GM23338 (cell line): ENCODE results near the gene PDLIM5. TPM values are rescaled to one million over a fixed set of nuclear protein-coding genes. Genes with fewer than 3 reads are reported as not detected.

ENCODE experiments used
- ATAC-seq: fragments of 200-7000 bp; cut with Tn5 transposase; 3 replicates; pipeline ENCODE4 v1.9.1; 2020
- DNase-seq: peaks from one replicate; pipeline ENCODE4 v3.0.0-alpha.2; 2015; ENCODE audit warnings: low spot score
- H2AFZ ChIP-seq: fragments of 200-600 bp; sonication (generic); 2 replicates; pipeline ENCODE4 v1.8.0; 2016; ENCODE audit warnings: antibody characterized with exemption, mild to moderate bottlenecking, moderate library complexity
- H3F3A ChIP-seq: fragments of 200-600 bp; sonication (generic); replicated peaks from 2 replicates; pipeline ENCODE4 v1.8.0; 2017; ENCODE audit warnings: antibody characterized with exemption, mixed run types, low read depth
- H3K27ac ChIP-seq: fragments of 200-600 bp; sonication (generic); 2 replicates; pipeline ENCODE4 v1.6.1; 2016; ENCODE audit warnings: low read depth
- H3K27me3 ChIP-seq: fragments of 200-600 bp; sonication (generic); 2 replicates; pipeline ENCODE4 v1.8.0; 2016; ENCODE audit warnings: mild to moderate bottlenecking, mixed run types, moderate library complexity; ENCODE audit not compliant: insufficient read depth
- H3K36me3 ChIP-seq: fragments of 200-600 bp; sonication (generic); 2 replicates; pipeline ENCODE4 v1.8.0; 2016; ENCODE audit warnings: mild to moderate bottlenecking; ENCODE audit not compliant: insufficient read depth
- H3K4me1 ChIP-seq: fragments of 200-600 bp; sonication (generic); 2 replicates; pipeline ENCODE4 v1.8.0; 2016; ENCODE audit warnings: mild to moderate bottlenecking, moderate library complexity; ENCODE audit not compliant: insufficient read depth
- H3K4me2 ChIP-seq: fragments of 200-600 bp; sonication (generic); 2 replicates; pipeline ENCODE4 v1.7.1; 2017; ENCODE audit warnings: mixed run types
- H3K4me3 ChIP-seq: fragments of 200-600 bp; sonication (generic); 2 replicates; pipeline ENCODE4 v1.6.1; 2016; ENCODE audit warnings: mixed run types
- H3K79me2 ChIP-seq: fragments of 200-600 bp; sonication (generic); replicated peaks from 2 replicates; pipeline ENCODE4 v1.8.0; 2017; ENCODE audit warnings: mild to moderate bottlenecking; ENCODE audit not compliant: insufficient read depth
- H3K9me2 ChIP-seq: fragments of 200-600 bp; sonication (generic); 2 replicates; pipeline ENCODE4 v1.8.0; 2017; ENCODE audit not compliant: insufficient read depth
- H4K20me1 ChIP-seq: fragments of 200-600 bp; sonication (generic); replicated peaks from 2 replicates; pipeline ENCODE4 v1.8.0; 2017; ENCODE audit warnings: mild to moderate bottlenecking; ENCODE audit not compliant: insufficient read depth
- H3K27ac Mint-ChIP-seq: 2 replicates; pipeline ENCODE4 v1.8.0; 2020; ENCODE audit warnings: inconsistent platforms, mild to moderate bottlenecking, moderate library complexity, mixed read lengths
- H3K27me3 Mint-ChIP-seq: 3 replicates; pipeline ENCODE4 v1.8.0; 2022; ENCODE audit warnings: low read depth, mild to moderate bottlenecking, moderate library complexity, mixed read lengths, inconsistent platforms; ENCODE audit not compliant: insufficient read depth, poor library complexity
- H3K36me3 Mint-ChIP-seq: 3 replicates; pipeline ENCODE4 v1.8.0; 2021; ENCODE audit warnings: low read depth, mild to moderate bottlenecking, inconsistent platforms, moderate library complexity, mixed read lengths
- H3K4me1 Mint-ChIP-seq: 3 replicates; pipeline ENCODE4 v1.8.0; 2020; ENCODE audit warnings: mild to moderate bottlenecking, inconsistent platforms, mixed read lengths
- H3K4me3 Mint-ChIP-seq: 3 replicates; pipeline ENCODE4 v1.8.0; 2021; ENCODE audit warnings: moderate library complexity, mild to moderate bottlenecking, inconsistent platforms, mixed read lengths
- H3K9me3 Mint-ChIP-seq: 3 replicates; pipeline ENCODE4 v1.8.0; 2020; ENCODE audit warnings: moderate library complexity, mild to moderate bottlenecking, inconsistent platforms, mixed read lengths
- CREB1 ChIP-seq: fragments of 250-450 bp; sonication (Bioruptor Pico); IDR thresholded peaks from 2 replicates; pipeline ENCODE4 v1.5.0; 2020; ENCODE audit warnings: low read depth, mild to moderate bottlenecking, moderate library complexity
- EZH2phosphoT487 ChIP-seq: fragments of 200-600 bp; sonication (generic); IDR thresholded peaks from one replicate; pipeline ENCODE4 v1.8.1; 2018; ENCODE audit warnings: antibody characterized with exemption; ENCODE audit not compliant: unreplicated experiment
- JUNB ChIP-seq: IDR thresholded peaks from one replicate; pipeline ENCODE4 v1.6.1; 2016; ENCODE audit warnings: antibody characterized with exemption; ENCODE audit not compliant: unreplicated experiment
- NANOG ChIP-seq: IDR thresholded peaks from 2 replicates; pipeline ENCODE4 v1.6.1; 2016; ENCODE audit warnings: antibody characterized with exemption, borderline replicate concordance
- POLR2AphosphoS5 ChIP-seq: IDR thresholded peaks from 2 replicates; pipeline ENCODE4 v1.6.1; 2016; ENCODE audit warnings: antibody characterized with exemption, low read depth
- STAT1 ChIP-seq: IDR thresholded peaks from one replicate; pipeline ENCODE4 v1.6.1; 2016; ENCODE audit warnings: antibody characterized with exemption; ENCODE audit not compliant: unreplicated experiment
- ZNF114 ChIP-seq: fragments of 250-450 bp; sonication (Bioruptor Pico); IDR thresholded peaks from 2 replicates; pipeline ENCODE4 v1.5.0; 2020; ENCODE audit warnings: mild to moderate bottlenecking, moderate library complexity
- ZNF331 ChIP-seq: fragments of 250-450 bp; sonication (Bioruptor Pico); IDR thresholded peaks from 2 replicates; pipeline ENCODE4 v1.5.0; 2020; ENCODE audit warnings: low read depth, mild to moderate bottlenecking, moderate library complexity
- polyA plus RNA-seq: library from polyadenylated mRNA; unstranded; fragments of >200 nt; fragmentation: Nextera tagmentation; extraction: Ambion mirVana; gene quantifications from 2 replicates; pipeline ENCODE4 v1.2.1, GENCODE V29; 2016
- total RNA-seq: library from RNA; depleted of rRNA; stranded (reverse); fragments of >200 nt; shearing (Covaris generic); gene quantifications from 2 replicates; pipeline ENCODE4 v1.2.3, GENCODE V29; 2014
- TF ChIP-seq, protein P1 (sequence below): IDR thresholded peaks from 2 replicates; pipeline ENCODE4 v1.6.1; 2016; ENCODE audit warnings: antibody characterized with exemption
- TF ChIP-seq, protein P2 (sequence below): IDR thresholded peaks from one replicate; pipeline ENCODE4 v1.6.1; 2018; ENCODE audit warnings: antibody characterized with exemption; ENCODE audit not compliant: unreplicated experiment
- TF ChIP-seq, protein P3 (sequence below), 2 experiments: fragments of 200-600 bp in 1 of 2; sonication (generic) in 1 of 2; conservative IDR thresholded peaks; 2 replicates each; pipeline versions ENCODE4 v1.5.1 to v1.6.1; 2016 to 2017; ENCODE audit warnings: antibody characterized with exemption in 2 of 2, low read depth in 2 of 2, mild to moderate bottlenecking in 2 of 2, moderate library complexity in 1 of 2

The PDLIM5 gene
- total and polyA plus RNA-seq, 2 experiments from 2014 or later, result 45.2 to 53.0 TPM

DNA sequence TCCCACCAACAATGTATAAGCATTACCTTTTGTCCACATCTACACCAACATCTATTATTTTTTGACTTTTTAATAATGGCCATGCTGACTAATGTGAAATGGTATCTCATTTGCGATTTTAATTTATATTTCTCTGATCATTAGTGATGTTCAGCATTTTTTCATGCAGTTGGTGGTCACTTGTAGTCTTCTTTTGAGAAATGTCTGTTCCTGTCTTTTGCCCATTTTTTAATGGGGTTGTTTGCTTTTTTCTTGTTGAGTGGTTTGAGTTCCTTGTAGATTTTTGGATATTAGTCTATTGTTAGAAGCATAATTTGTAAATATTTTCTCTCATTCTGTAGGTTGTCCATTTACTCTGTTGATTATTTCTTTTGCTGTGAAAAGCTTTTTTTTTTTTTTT, 36.8 kb upstream of the PDLIM5 start:
- TF ChIP-seq CREB1 (CRISPR knock-in tag) (no peak), JUNB (no peak), EZH2phosphoT487 (no peak), ZNF331 (CRISPR knock-in tag) (no peak), ZNF114 (CRISPR knock-in tag) (no peak), POLR2AphosphoS5 (no peak)
- TF ChIP-seq, protein P1, sequence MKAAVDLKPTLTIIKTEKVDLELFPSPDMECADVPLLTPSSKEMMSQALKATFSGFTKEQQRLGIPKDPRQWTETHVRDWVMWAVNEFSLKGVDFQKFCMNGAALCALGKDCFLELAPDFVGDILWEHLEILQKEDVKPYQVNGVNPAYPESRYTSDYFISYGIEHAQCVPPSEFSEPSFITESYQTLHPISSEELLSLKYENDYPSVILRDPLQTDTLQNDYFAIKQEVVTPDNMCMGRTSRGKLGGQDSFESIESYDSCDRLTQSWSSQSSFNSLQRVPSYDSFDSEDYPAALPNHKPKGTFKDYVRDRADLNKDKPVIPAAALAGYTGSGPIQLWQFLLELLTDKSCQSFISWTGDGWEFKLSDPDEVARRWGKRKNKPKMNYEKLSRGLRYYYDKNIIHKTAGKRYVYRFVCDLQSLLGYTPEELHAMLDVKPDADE, result no peak
- TF ChIP-seq, protein P2, sequence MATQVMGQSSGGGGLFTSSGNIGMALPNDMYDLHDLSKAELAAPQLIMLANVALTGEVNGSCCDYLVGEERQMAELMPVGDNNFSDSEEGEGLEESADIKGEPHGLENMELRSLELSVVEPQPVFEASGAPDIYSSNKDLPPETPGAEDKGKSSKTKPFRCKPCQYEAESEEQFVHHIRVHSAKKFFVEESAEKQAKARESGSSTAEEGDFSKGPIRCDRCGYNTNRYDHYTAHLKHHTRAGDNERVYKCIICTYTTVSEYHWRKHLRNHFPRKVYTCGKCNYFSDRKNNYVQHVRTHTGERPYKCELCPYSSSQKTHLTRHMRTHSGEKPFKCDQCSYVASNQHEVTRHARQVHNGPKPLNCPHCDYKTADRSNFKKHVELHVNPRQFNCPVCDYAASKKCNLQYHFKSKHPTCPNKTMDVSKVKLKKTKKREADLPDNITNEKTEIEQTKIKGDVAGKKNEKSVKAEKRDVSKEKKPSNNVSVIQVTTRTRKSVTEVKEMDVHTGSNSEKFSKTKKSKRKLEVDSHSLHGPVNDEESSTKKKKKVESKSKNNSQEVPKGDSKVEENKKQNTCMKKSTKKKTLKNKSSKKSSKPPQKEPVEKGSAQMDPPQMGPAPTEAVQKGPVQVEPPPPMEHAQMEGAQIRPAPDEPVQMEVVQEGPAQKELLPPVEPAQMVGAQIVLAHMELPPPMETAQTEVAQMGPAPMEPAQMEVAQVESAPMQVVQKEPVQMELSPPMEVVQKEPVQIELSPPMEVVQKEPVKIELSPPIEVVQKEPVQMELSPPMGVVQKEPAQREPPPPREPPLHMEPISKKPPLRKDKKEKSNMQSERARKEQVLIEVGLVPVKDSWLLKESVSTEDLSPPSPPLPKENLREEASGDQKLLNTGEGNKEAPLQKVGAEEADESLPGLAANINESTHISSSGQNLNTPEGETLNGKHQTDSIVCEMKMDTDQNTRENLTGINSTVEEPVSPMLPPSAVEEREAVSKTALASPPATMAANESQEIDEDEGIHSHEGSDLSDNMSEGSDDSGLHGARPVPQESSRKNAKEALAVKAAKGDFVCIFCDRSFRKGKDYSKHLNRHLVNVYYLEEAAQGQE, result no peak
- no peak for ATAC-seq
- no peak overlapping the region; the same call in 1 of the 2 replicates for H2AFZ ChIP-seq
- Mint-ChIP-seq H3K4me1 (peaks cover 27% of the 10 kb centered on the region; the same call in 2 of the 3 replicates), H3K27ac (no peak overlapping the region), H3K36me3 (no peaks in the 10 kb centered on the region), H3K27me3 (no peaks in the 10 kb centered on the region), H3K9me3 (peaks cover 3% of the 10 kb centered on the region; the same call in 1 of the 3 replicates), H3K4me3 (no peak overlapping the region)
- no peaks in the 10 kb centered on the region for H3K36me3 ChIP-seq
- no peak overlapping the region for H3K4me2 ChIP-seq
- no peak for DNase-seq
- no peak overlapping the region for H3K4me3 ChIP-seq
- H3K9me2 ChIP-seq, result no peaks in the 10 kb centered on the region
- no peaks in the 10 kb centered on the region for H3K79me2 ChIP-seq
- H3F3A ChIP-seq, result no peaks in the 10 kb centered on the region
- H3K27ac ChIP-seq, result no peak overlapping the region
- H4K20me1 ChIP-seq, result no peaks in the 10 kb centered on the region
- H3K27me3 ChIP-seq, result no peaks in the 10 kb centered on the region
- H3K4me1 ChIP-seq, result peaks cover 27% of the 10 kb centered on the region

DNA sequence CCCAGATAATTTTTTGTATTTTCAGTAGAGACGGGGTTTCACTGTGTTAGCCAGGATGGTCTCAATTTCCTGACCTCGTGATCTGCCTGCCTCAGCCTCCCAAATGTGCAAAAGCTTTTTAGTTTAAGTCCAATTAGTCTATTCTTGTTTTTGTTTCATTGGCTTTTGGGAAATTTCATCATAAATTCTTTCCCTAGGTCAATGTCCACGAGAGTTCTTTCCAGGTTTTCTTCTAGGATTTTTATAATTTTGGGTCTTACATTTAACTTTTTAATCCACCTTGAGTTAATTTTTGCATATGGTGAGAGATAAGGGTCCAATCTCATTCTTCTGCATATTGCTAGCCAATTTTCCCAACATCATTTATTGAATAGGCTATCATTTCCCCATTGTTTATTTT, 36.3 kb upstream of the PDLIM5 start:
- H4K20me1 ChIP-seq, result no peaks in the 10 kb centered on the region
- H3K27me3 ChIP-seq, result no peaks in the 10 kb centered on the region
- peaks cover 27% of the 10 kb centered on the region; the same call in 2 of the 3 replicates for H3K4me1 Mint-ChIP-seq
- no peaks in the 10 kb centered on the region for H3F3A ChIP-seq
- no peak overlapping the region for H3K4me2 ChIP-seq
- DNase-seq (no peak), ATAC-seq (no peak)
- H3K4me3 ChIP-seq, result no peak overlapping the region
- no peak overlapping the region for H2AFZ ChIP-seq
- H3K27ac Mint-ChIP-seq, result no peak overlapping the region
- H3K9me2 ChIP-seq, result no peaks in the 10 kb centered on the region
- peaks cover 33% of the 10 kb centered on the region for H3K4me1 ChIP-seq
- H3K79me2 ChIP-seq, result no peaks in the 10 kb centered on the region
- peaks cover 3% of the 10 kb centered on the region; the same call in 1 of the 3 replicates for H3K9me3 Mint-ChIP-seq
- H3K36me3 ChIP-seq, result no peaks in the 10 kb centered on the region
- no peaks in the 10 kb centered on the region for H3K36me3 Mint-ChIP-seq
- no peak overlapping the region for H3K4me3 Mint-ChIP-seq
- H3K27me3 Mint-ChIP-seq, result no peaks in the 10 kb centered on the region
- H3K27ac ChIP-seq, result no peak overlapping the region
- TF ChIP-seq, protein P1, result no peak
- TF ChIP-seq, protein P2, result no peak
- TF ChIP-seq STAT1, result no peak
- no peak for TF ChIP-seq ZNF114 (CRISPR knock-in tag)
- no peak for TF ChIP-seq ZNF331 (CRISPR knock-in tag)
- no peak for TF ChIP-seq NANOG
- TF ChIP-seq, protein P3, sequence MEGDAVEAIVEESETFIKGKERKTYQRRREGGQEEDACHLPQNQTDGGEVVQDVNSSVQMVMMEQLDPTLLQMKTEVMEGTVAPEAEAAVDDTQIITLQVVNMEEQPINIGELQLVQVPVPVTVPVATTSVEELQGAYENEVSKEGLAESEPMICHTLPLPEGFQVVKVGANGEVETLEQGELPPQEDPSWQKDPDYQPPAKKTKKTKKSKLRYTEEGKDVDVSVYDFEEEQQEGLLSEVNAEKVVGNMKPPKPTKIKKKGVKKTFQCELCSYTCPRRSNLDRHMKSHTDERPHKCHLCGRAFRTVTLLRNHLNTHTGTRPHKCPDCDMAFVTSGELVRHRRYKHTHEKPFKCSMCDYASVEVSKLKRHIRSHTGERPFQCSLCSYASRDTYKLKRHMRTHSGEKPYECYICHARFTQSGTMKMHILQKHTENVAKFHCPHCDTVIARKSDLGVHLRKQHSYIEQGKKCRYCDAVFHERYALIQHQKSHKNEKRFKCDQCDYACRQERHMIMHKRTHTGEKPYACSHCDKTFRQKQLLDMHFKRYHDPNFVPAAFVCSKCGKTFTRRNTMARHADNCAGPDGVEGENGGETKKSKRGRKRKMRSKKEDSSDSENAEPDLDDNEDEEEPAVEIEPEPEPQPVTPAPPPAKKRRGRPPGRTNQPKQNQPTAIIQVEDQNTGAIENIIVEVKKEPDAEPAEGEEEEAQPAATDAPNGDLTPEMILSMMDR (conservative IDR thresholded peaks at IDR 0.05; ENCODE audit: low read depth in 2 of 2), result no peak
